Prostate gland (tissue), 2 donors: ENCODE results near the gene SCIMP.

ENCODE experiments used
- CTCF ChIP-seq, 4 experiments: fragments of 200-600 bp in 2 of 4; fragments of 450-650 bp in 2 of 4; sonication (generic) in 2 of 4; IDR thresholded peaks; 1 replicate in 3 of 4; 2 replicates in 1 of 4; pipeline ENCODE4 v1.5.1; 2016 to 2019; ENCODE audit warnings: antibody characterized with exemption in 4 of 4, mild to moderate bottlenecking in 2 of 4, moderate library complexity in 2 of 4
- POLR2A ChIP-seq: fragments of 450-650 bp; IDR thresholded peaks from one replicate; pipeline ENCODE4 v1.6.1; 2016; ENCODE audit warnings: antibody characterized with exemption, mild to moderate bottlenecking
- POLR2AphosphoS5 ChIP-seq: sonication (generic); formaldehyde crosslinking; IDR thresholded peaks from one replicate; pipeline ENCODE4 v1.6.1; 2017; ENCODE audit warnings: antibody characterized with exemption

GRCh38 chr17:5220074-5220473, 14.6 kb downstream of the SCIMP start:
- TF ChIP-seq POLR2AphosphoS5 = no peak
- no peak for TF ChIP-seq CTCF (IDR thresholded peaks at IDR 0.05)
- no peak for TF ChIP-seq POLR2A
